Stimulated activated CD4-positive, alpha-beta T cell treated with anti-CD3 and anti-CD28 coated beads, TNF-alpha, amount 100 ng/mL, for 24 hours (primary cell): ENCODE data around the gene ZMYM3.

Source experiments
- DNase-seq, 3 experiments: peaks; one replicate each; pipeline ENCODE4 v3.0.0-alpha.2; 2020; ENCODE audit warnings: low read depth in 3 of 3

ZMYM3 gene

DNA sequence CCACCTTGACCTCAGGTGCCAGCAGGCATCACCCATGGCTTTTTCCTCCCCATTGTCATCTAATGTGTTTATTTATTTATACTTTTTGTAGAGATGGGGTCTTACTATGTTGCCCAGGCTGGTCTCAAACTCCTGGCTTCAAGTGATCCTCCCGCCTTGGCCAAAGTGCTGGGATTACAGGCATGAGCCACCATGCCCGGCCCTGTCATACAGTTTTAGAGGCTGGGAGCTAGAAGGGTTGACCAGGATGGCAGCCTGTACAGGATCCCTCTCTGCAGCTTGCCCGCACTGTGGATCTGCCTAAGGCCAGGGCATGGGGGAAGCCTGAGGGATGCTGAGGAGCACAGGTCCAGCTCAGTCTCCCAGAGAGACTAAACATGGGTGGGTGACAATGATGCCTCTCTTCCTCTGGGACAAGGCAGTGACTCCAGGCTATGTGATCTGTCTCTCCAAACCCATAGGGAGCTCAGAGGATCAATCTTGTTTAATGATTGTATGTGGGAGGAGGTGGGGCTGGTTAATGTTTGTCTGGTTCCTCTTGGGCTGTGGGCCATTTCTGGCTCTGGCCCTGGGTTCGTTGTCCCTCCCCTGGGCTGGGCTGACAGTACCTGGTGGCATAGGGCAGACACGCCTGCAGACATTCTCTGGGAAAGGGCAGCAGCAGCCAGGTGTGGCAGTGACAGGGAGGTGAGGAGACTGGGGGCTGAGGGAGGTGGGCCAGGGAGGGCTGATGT, 39.2 kb downstream of the ZMYM3 start:
- DNase-seq, result no peak

- DNase-seq, result no peak
Observed at GRCh38 chrX:71214152-71214551, 39.8 kb downstream of the ZMYM3 start.

GRCh38 chrX:71212536-71212935, 41.4 kb downstream of the ZMYM3 start:
- no peak for DNase-seq

GRCh38 chrX:71210816-71211215, 43.1 kb downstream of the ZMYM3 start:
- no peak for DNase-seq

DNA sequence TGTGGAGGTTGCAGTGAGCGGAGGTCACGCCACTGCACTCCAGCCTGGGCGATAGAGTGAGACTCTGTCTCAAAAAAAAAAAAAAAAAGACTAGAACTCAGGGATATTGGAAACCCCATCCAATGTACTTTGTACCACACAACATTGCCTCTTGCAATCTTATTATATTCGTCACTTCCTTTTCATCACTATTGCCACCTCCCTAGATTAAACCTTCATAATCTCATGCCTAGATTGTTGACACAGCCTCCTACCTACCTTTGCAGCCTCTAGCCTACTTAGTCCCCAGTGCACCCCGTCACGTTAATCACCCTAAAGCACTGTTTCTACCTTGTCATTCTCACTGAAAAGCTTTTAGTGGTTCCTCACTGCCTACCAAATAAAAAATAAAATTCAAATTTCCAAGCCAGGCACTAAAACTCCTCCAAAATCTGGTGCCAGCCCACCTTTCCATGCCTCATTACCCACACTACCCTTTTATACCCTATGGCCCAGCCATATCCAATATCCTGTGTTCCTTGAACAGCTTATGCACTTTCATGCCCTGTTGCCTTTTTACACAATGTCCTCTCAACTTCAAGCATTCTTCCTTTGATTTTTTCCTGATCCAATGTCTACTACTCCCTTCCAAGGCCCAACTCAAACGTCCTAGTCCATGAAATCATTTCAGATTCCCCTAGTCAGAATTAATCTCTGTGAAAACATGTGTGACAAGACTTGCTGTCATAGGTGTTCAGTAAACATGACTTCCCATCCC, 54.5 kb downstream of the ZMYM3 start:
- no peak for DNase-seq

DNA sequence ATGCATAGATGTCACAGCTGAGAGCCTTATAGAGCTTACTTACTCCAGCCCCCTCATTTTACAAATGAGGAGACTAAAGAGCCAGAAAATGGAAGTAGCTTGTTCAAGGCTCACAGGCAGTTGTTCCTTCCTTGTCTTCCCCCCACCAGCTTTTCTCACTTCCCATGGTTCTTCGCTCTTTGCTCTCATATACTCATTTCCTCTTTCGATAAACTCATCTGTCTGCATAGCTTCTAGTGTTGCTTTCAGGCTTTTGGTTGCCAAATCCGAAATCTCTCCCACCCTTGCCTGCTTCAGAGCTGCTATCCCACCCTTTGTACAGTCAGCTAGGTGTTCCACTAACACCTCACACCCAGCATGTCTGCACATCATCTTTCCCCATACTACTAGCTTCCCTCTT, 55.9 kb downstream of the ZMYM3 start:
- DNase-seq, result no peak

GRCh38 chrX:71195964-71196649, 57.8 kb downstream of the ZMYM3 start:
- DNase-seq, result no peak

DNA sequence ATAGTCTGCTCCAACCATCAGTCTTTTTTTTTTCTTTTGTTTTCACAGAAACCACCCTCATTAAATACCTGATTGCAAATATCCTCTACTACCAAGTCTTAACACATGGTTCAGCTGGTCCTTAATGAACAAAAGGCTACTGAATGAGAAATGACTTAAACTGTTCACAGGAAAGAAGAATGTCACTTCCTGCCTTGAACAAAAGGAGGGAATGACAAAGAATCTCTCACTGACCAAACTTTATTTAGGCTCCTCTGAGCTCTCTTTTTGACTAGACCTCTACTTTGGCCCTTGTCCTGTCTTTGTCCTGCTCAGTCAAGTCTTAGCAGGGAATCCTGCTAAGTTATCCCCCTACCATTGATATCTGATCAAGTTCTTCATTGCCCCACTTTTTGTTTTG, 62.7 kb downstream of the ZMYM3 start:
- no peak for DNase-seq
